HuH-7 (cell line): ENCODE data around the gene SERPINA1.
"Not testable (repeated sequence)": the region's sequence is repeated elsewhere in the genome, so short reads cannot be mapped to it uniquely, and the experiment has no call there.

Source experiments
- DNase-seq: peaks from one replicate; pipeline ENCODE4 v3.0.0; 2011; ENCODE audit warnings: low spot score

The SERPINA1 gene

GRCh38 chr14:94346065-94346786 lies 42.2 kb downstream of the SERPINA1 start:
- DNase-seq = not testable (repeated sequence)

GRCh38 chr14:94345344-94346064 lies 42.9 kb downstream of the SERPINA1 start:
- DNase-seq = no peak

GRCh38 chr14:94344389-94344788 lies 44.0 kb downstream of the SERPINA1 start:
- DNase-seq = no peak

DNA sequence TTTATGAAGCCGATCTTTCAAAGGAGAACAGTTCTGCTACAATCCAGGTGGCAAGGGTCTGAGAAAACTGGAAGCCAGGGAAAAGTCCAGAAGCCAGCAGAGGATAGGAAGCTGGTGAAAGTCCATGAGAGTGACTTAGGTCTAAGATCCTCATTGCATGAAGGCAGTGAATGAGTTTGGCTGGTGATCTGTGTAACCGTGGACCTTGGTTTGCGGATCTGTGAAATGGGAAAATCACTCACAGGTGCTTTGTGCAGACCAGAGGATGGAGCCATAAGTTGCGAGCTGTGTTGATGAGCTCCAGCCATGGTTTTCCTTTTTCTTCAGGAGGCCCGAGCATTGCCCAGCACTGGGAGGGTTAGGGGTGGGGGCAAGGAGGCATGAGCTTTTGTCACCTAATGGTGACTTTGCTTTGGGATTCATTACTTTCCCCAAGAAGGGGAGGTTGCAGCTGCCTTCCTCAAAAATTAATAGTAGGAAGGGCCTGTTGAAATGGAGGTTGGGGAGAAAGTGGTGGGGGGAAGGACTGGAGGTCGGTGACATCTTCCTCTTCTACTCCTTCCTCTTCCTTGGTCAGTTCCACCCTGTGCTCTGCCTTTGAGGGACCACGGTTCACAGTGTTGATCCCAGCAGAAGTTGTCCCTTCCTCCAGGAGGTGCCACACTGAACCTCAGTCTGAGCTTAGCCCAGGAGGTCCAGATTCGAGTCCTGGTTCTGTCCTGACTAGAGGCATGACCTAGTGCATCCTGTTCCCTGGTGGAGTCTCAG lies 45.0 kb downstream of the SERPINA1 start:
- no peak for DNase-seq

DNA sequence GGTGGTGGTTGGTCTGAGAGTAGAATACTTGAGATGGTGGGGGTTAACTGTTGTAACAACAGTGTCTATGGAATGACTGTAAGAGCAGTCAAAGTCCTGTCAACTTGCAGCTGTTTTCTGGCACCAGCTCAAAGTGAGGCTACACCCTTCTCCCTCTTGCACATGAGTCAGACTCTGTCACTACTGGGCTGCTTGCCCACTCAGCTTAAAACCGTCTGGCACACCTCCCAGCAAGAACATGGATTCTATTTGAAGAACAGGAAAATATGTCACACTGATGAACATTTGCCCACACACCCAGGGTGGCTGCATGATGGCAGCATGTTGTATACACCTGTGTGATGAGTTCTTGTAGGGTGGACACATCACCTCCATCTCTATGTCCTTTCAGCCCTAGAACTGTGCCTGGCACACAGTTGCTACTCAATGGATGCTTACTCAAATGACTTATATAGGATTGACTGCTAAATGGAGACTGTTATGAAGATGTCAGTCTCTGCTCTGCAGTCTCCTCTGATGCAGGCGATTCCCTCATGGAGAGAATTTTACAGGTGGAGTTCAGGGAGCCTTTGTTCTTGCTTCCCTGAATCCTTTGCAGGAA lies 46.0 kb downstream of the SERPINA1 start:
- DNase-seq = no peak

DNA sequence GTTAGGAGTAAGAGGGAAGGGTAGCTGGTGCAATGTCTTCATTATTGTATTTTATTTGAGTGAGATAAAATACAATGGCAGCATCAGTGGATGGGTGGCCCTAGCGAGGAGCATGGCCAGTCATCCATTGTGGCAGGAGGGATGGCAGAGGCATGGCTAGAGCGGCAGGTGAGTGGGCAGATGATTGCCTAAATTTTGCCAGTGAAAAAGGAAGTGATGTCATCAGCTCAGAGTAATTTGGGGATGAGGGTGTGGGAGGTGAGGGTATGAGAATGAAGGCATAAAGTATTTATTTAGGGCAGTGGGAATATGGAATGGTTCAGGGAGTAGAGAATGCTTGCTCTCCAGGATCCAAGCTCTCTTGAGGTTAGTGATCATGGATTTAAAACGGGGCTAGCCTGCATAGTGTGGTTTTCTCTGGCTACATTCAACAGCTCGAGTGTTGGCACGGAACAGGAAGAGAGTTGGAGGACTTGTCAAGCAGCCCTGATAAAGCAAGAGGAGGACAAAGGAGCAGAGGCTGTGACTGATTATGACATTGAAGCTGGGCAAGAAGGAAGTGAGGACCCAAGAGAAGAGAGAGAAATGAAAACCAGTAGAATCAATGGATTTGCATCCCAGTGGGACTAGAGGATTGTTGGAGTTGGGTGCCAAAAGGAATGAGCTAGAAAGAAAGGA lies 46.6 kb downstream of the SERPINA1 start:
- no peak for DNase-seq

GRCh38 chr14:94340533-94340932 lies 47.9 kb downstream of the SERPINA1 start:
- peak; percentile 47 for DNase-seq

GRCh38 chr14:94338023-94338422 lies 50.4 kb downstream of the SERPINA1 start:
- DNase-seq = no peak

DNA sequence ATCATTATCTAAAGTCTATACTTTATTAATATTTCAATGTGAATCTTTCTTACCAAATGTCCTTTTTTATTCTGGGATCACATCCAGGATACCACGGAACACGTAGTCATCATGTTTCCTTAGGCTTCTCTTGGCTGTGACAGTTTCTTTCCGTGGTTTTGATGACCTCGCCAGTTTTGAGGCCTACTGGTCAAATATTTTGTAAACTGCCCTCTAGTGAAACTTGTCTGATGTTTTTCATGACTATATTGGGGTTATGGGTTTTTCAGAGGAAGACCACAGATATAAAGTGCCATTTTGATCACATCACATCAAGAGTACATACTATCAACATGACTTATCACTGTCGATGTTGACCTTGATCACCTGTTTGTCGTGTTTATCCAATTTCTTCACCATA lies 51.1 kb downstream of the SERPINA1 start:
- DNase-seq = no peak

GRCh38 chr14:94334872-94335271 lies 53.5 kb downstream of the SERPINA1 start:
- DNase-seq = no peak

- DNase-seq = no peak
These were observed 55.8 kb downstream of the SERPINA1 start for GRCh38 chr14:94332587-94332986.

- no peak for DNase-seq
These were observed 56.3 kb downstream of the SERPINA1 start for GRCh38 chr14:94332063-94332583.

DNA sequence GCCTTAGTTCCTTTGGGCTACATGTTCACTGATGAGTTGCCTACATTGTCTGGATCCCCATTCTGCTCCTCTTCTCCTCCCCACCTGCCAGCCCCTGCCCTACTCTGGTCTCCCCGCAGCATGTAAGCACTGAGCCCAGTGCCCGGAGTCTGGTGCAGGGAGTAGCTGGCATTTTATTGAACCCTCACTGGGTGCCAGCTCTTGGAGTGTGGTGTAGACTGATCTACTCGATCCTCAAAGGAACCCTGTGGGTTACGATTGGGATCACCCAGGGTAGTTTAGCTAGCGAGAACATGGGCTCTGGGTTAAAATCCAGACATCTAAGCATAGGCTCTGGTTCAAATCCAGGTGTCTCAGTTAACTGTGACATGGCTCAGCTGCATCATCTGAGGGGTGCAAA lies 56.9 kb downstream of the SERPINA1 start:
- no peak for DNase-seq

- DNase-seq = no peak
These were observed 57.5 kb downstream of the SERPINA1 start for GRCh38 chr14:94330857-94331256.

DNA sequence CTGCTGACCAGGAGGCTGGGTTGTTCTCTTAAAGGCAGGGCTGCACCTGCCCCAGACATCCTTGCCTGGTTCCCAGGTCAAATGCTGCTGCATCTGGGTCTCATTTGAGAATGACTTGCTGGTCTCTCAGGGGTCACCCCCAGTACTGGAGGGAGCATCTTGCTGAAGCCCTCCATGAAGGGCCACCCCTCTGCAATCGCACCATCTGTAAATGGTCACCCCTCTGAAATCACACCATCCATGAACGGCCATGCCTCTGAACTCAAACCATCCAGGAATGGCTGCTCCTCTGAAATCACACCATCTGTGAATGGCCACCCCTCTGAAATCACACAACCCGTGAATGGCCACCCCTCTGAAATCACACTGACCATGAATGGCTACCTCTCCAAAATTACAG lies 58.0 kb downstream of the SERPINA1 start:
- no peak for DNase-seq

GRCh38 chr14:94329857-94330256 lies 58.5 kb downstream of the SERPINA1 start:
- DNase-seq = no peak

GRCh38 chr14:94328196-94328595 lies 60.2 kb downstream of the SERPINA1 start:
- DNase-seq = no peak
